HG03066 (cell line): ENCODE measurements around the gene BAIAP2L1.
"Not testable (repeated sequence)": the region's sequence is repeated elsewhere in the genome, so short reads cannot be mapped to it uniquely, and the experiment has no call there.

Experiments used
- ATAC-seq: cut with Tn5 transposase; IDR thresholded peaks from one replicate; pipeline ENCODE4 v1.9.1; 2021; ENCODE audit warnings: low read depth; ENCODE audit not compliant: unreplicated experiment

BAIAP2L1 gene

GRCh38 chr7:98400542-98401340 is at the start of gene BAIAP2L1:
Gene BAIAP2L1 (minus strand): TSS chr7:98401090. CDS start chr7:98400852, 238 bp downstream.
- ATAC-seq: peak; percentile 77

GRCh38 chr7:98448766-98449165 is 47.9 kb upstream of the BAIAP2L1 start:
- ATAC-seq: no peak

- ATAC-seq: not testable (repeated sequence)
Observed at GRCh38 chr7:98440992-98441391, 40.1 kb upstream of the BAIAP2L1 start.

- no peak for ATAC-seq
Observed at GRCh38 chr7:98439484-98439883, 38.6 kb upstream of the BAIAP2L1 start.

GRCh38 chr7:98434087-98434486 is 33.2 kb upstream of the BAIAP2L1 start:
- no peak for ATAC-seq

- no peak for ATAC-seq
Observed at GRCh38 chr7:98429799-98430198, 28.9 kb upstream of the BAIAP2L1 start.

- no peak for ATAC-seq
Observed at GRCh38 chr7:98423043-98423442, 22.2 kb upstream of the BAIAP2L1 start.

- no peak for ATAC-seq
Observed at GRCh38 chr7:98420966-98421612, 20.2 kb upstream of the BAIAP2L1 start.

- ATAC-seq: not testable (repeated sequence)
Observed at GRCh38 chr7:98419988-98420387, 19.1 kb upstream of the BAIAP2L1 start.

- ATAC-seq: not testable (repeated sequence)
Observed at GRCh38 chr7:98419316-98419691, 18.4 kb upstream of the BAIAP2L1 start.

- no peak for ATAC-seq
Observed at GRCh38 chr7:98418636-98419315, 17.9 kb upstream of the BAIAP2L1 start.

GRCh38 chr7:98418271-98418635 is 17.4 kb upstream of the BAIAP2L1 start:
- ATAC-seq: no peak

GRCh38 chr7:98417604-98418270 is 16.8 kb upstream of the BAIAP2L1 start:
- not testable (repeated sequence) for ATAC-seq

GRCh38 chr7:98414205-98414900 is 13.5 kb upstream of the BAIAP2L1 start:
- no peak for ATAC-seq

- not testable (repeated sequence) for ATAC-seq
Observed at GRCh38 chr7:98413655-98414054, 12.8 kb upstream of the BAIAP2L1 start.

- ATAC-seq: no peak
Observed at GRCh38 chr7:98409843-98410242, 9.0 kb upstream of the BAIAP2L1 start.

- ATAC-seq: not testable (repeated sequence)
Observed at GRCh38 chr7:98408146-98408545, 7.3 kb upstream of the BAIAP2L1 start.

GRCh38 chr7:98406827-98407226 is 5.9 kb upstream of the BAIAP2L1 start:
- ATAC-seq: no peak

GRCh38 chr7:98404840-98405239 is 4.0 kb upstream of the BAIAP2L1 start:
- ATAC-seq: no peak

- ATAC-seq: no peak
Observed at GRCh38 chr7:98399890-98400541, 874 bp downstream of the BAIAP2L1 start.
